ENCODE measurements around the gene KAT6B. TPM values are rescaled to one million over a fixed set of nuclear protein-coding genes. Genes with fewer than 3 reads are reported as not detected.

The KAT6B gene
- total and polyA plus RNA-seq, 4 experiments from 2014 or later: 10.9 to 63.9 (median 52.4) TPM

GRCh38 chr10:75032119-75032518 is 205.7 kb downstream of the KAT6B start:
- no peak overlapping the region for H3K4me3 ChIP-seq (ENCODE audit: low read length in 2 of 2)
- H3K4me1 Mint-ChIP-seq: peaks cover 8 to 16% (median 14%) of the 10 kb centered on the region in 4 donors
- H3K27me3 ChIP-seq (ENCODE audit: insufficient read depth, low read length): no peaks in the 10 kb centered on the region
- H3K27ac Mint-ChIP-seq: no peak overlapping the region
- no peaks in the 10 kb centered on the region for H3K27me3 Mint-ChIP-seq
- H3K36me3 Mint-ChIP-seq: peaks cover 36 to 43% of the 10 kb centered on the region in 2 donors
- H3K36me3 ChIP-seq (ENCODE audit: insufficient read depth, low read length): peaks cover 15% of the 10 kb centered on the region
- no peak overlapping the region for H3K27ac ChIP-seq (ENCODE audit: low read depth, low read length)
- peaks cover 0 to 3% (median 0%) of the 10 kb centered on the region in 8 donors for H3K9me3 Mint-ChIP-seq
- POLR2A ChIA-PET (ENCODE audit: partially characterized antibody): no interaction called here
- CTCF ChIA-PET (ENCODE audit: partially characterized antibody): interaction anchor here (0.8 to 1.4 kb wide), 2 partner anchors 11 to 67 kb away, joined by 3 to 4 read pairs; a partner anchor contains a TSS
- intact Hi-C loops (cut with micrococcal nuclease): no loop called here
- H3K9me3 ChIP-seq (ENCODE audit: control insufficient read depth in 1 of 2, low read length in 2 of 2): no peaks in the 10 kb centered on the region
- no peak for DNase-seq
- H3K4me3 Mint-ChIP-seq: no peak overlapping the region
- H3K4me1 ChIP-seq (ENCODE audit: insufficient read depth, low read length): peaks cover 6% of the 10 kb centered on the region

GRCh38 chr10:75032813-75033212 is 206.4 kb downstream of the KAT6B start:
- Histone ChIP-seq H3K4me1 (ENCODE audit: insufficient read depth, low read length) (peaks cover 6% of the 10 kb centered on the region), H3K27ac (ENCODE audit: low read depth, low read length) (no peak overlapping the region), H3K4me3 (ENCODE audit: low read length in 2 of 2) (no peak overlapping the region), H3K27me3 (ENCODE audit: insufficient read depth, low read length) (no peaks in the 10 kb centered on the region), H3K9me3 (ENCODE audit: control insufficient read depth in 1 of 2, low read length in 2 of 2) (no peaks in the 10 kb centered on the region), H3K36me3 (ENCODE audit: insufficient read depth, low read length) (peaks cover 15% of the 10 kb centered on the region)
- ChIA-PET CTCF (ENCODE audit: partially characterized antibody) (no interaction called here), POLR2A (ENCODE audit: partially characterized antibody) (no interaction called here)
- Mint-ChIP-seq H3K4me3 (no peak overlapping the region), H3K27me3 (no peaks in the 10 kb centered on the region), H3K4me1 (peaks cover 8 to 16% (median 14%) of the 10 kb centered on the region in 4 donors), H3K9me3 (peaks cover 0 to 3% (median 0%) of the 10 kb centered on the region in 8 donors), H3K36me3 (peaks cover 35 to 37% of the 10 kb centered on the region in 2 donors), H3K27ac (no peak overlapping the region)
- intact Hi-C loops (cut with micrococcal nuclease): no loop called here
- DNase-seq: no peak

- H3K27ac Mint-ChIP-seq: peak overlapping the region in 3 of 7 donors; percentile 25 to 64 (median 53)
- ChIA-PET CTCF (ENCODE audit: partially characterized antibody) (no interaction called here), POLR2A (ENCODE audit: partially characterized antibody) (no interaction called here)
- intact Hi-C loops (cut with micrococcal nuclease): no loop called here
- Histone ChIP-seq H3K27ac (ENCODE audit: low read depth, low read length) (no peak overlapping the region), H3K36me3 (ENCODE audit: insufficient read depth, low read length) (peaks cover 11% of the 10 kb centered on the region), H3K4me1 (ENCODE audit: insufficient read depth, low read length) (peaks cover 6% of the 10 kb centered on the region), H3K27me3 (ENCODE audit: insufficient read depth, low read length) (no peaks in the 10 kb centered on the region), H3K9me3 (ENCODE audit: control insufficient read depth in 1 of 2, low read length in 2 of 2) (no peaks in the 10 kb centered on the region), H3K4me3 (ENCODE audit: low read length in 2 of 2) (no peak overlapping the region)
- no peak for DNase-seq
- peak overlapping the region in 1 of 8 donors; percentile 25 for H3K4me3 Mint-ChIP-seq
- H3K4me1 Mint-ChIP-seq: peaks cover 8 to 16% (median 14%) of the 10 kb centered on the region in 4 donors
- H3K9me3 Mint-ChIP-seq: peaks cover 0 to 3% (median 0%) of the 10 kb centered on the region in 8 donors
- H3K36me3 Mint-ChIP-seq: peaks cover 28 to 30% of the 10 kb centered on the region in 2 donors
- no peaks in the 10 kb centered on the region for H3K27me3 Mint-ChIP-seq
Measured at GRCh38 chr10:75033399-75034130, 207.2 kb downstream of the KAT6B start.

- Mint-ChIP-seq H3K9me3 (no peaks in the 10 kb centered on the region), H3K4me1 (peaks cover 8 to 16% (median 14%) of the 10 kb centered on the region in 4 donors), H3K27ac (peak overlapping the region in 3 of 7 donors; percentile 25 to 64 (median 53)), H3K27me3 (no peaks in the 10 kb centered on the region), H3K4me3 (no peak overlapping the region), H3K36me3 (peaks cover 22 to 24% of the 10 kb centered on the region in 2 donors)
- peaks cover 6% of the 10 kb centered on the region for H3K4me1 ChIP-seq (ENCODE audit: insufficient read depth, low read length)
- H3K27ac ChIP-seq (ENCODE audit: low read depth, low read length): no peak overlapping the region
- CTCF ChIA-PET (ENCODE audit: partially characterized antibody): no interaction called here
- H3K9me3 ChIP-seq (ENCODE audit: control insufficient read depth in 1 of 2, low read length in 2 of 2): no peaks in the 10 kb centered on the region
- no peaks in the 10 kb centered on the region for H3K27me3 ChIP-seq (ENCODE audit: insufficient read depth, low read length)
- no peak for DNase-seq
- H3K4me3 ChIP-seq (ENCODE audit: low read length in 2 of 2): no peak overlapping the region
- H3K36me3 ChIP-seq (ENCODE audit: insufficient read depth, low read length): peaks cover 10% of the 10 kb centered on the region
- intact Hi-C loops (cut with micrococcal nuclease): no loop called here
- POLR2A ChIA-PET (ENCODE audit: partially characterized antibody): no interaction called here
Measured at GRCh38 chr10:75034131-75034512, 207.7 kb downstream of the KAT6B start.

- POLR2A ChIA-PET (ENCODE audit: partially characterized antibody): no interaction called here
- intact Hi-C loops (cut with micrococcal nuclease): no loop called here
- no peak for DNase-seq
- CTCF ChIA-PET (ENCODE audit: partially characterized antibody): no interaction called here
- Mint-ChIP-seq H3K27me3 (no peaks in the 10 kb centered on the region), H3K36me3 (peaks cover 16 to 18% of the 10 kb centered on the region in 2 donors), H3K9me3 (no peaks in the 10 kb centered on the region), H3K4me1 (peaks cover 8 to 16% (median 14%) of the 10 kb centered on the region in 4 donors), H3K27ac (peak overlapping the region in 5 of 7 donors; percentile 1 to 77 (median 24)), H3K4me3 (peak overlapping the region in 1 of 8 donors; percentile 32)
- Histone ChIP-seq H3K9me3 (ENCODE audit: control insufficient read depth in 1 of 2, low read length in 2 of 2) (no peaks in the 10 kb centered on the region), H3K36me3 (ENCODE audit: insufficient read depth, low read length) (peaks cover 7% of the 10 kb centered on the region), H3K4me3 (ENCODE audit: low read length in 2 of 2) (no peak overlapping the region), H3K27ac (ENCODE audit: low read depth, low read length) (no peak overlapping the region), H3K4me1 (ENCODE audit: insufficient read depth, low read length) (peaks cover 6% of the 10 kb centered on the region), H3K27me3 (ENCODE audit: insufficient read depth, low read length) (no peaks in the 10 kb centered on the region)
Measured at GRCh38 chr10:75034714-75035258, 208.4 kb downstream of the KAT6B start.

- intact Hi-C loops (cut with micrococcal nuclease): no loop called here
- DNase-seq: no peak
- POLR2A ChIA-PET (ENCODE audit: partially characterized antibody): no interaction called here
Measured at GRCh38 chr10:75035975-75036708, 209.7 kb downstream of the KAT6B start.

More at GRCh38 chr10:75035975-75036708, 209.7 kb downstream of the KAT6B start:
- Histone ChIP-seq H3K4me3 (ENCODE audit: low read length in 2 of 2) (no peak overlapping the region), H3K4me1 (ENCODE audit: insufficient read depth, low read length) (peaks cover 6% of the 10 kb centered on the region), H3K27ac (ENCODE audit: low read depth, low read length) (no peak overlapping the region), H3K9me3 (ENCODE audit: control insufficient read depth in 1 of 2, low read length in 2 of 2) (no peaks in the 10 kb centered on the region), H3K27me3 (ENCODE audit: insufficient read depth, low read length) (no peaks in the 10 kb centered on the region), H3K36me3 (ENCODE audit: insufficient read depth, low read length) (no peaks in the 10 kb centered on the region)
- Mint-ChIP-seq H3K4me3 (no peak overlapping the region), H3K9me3 (no peaks in the 10 kb centered on the region), H3K4me1 (peaks cover 8 to 16% (median 14%) of the 10 kb centered on the region in 4 donors), H3K36me3 (peaks cover 3 to 4% of the 10 kb centered on the region in 2 donors), H3K27me3 (no peaks in the 10 kb centered on the region), H3K27ac (peak overlapping the region in 3 of 7 donors; percentile 13 to 66 (median 18))
- CTCF ChIA-PET (ENCODE audit: partially characterized antibody): interaction anchor here (0.5 kb wide), 1 partner anchor 522 kb away, joined by 3 read pairs; no protein-coding TSS in a partner anchor

Measured in CD4-positive, alpha-beta memory T cell (primary cell).